G401.6 (cell line): ENCODE data around the gene DGKB.

Source experiments
- FAIRE-seq: peaks from 2 replicates; lab custom pipeline; 2012; peaks lifted over from hg19 to GRCh38; lab: Jason Lieb, UNC

Gene DGKB

GRCh38 chr7:14206121-14206520 lies 696.4 kb downstream of the DGKB start:
- FAIRE-seq, result no peak

GRCh38 chr7:14201353-14201752 lies 701.2 kb downstream of the DGKB start:
- FAIRE-seq, result no peak

- no peak for FAIRE-seq
Measured at GRCh38 chr7:14199336-14199735, 703.2 kb downstream of the DGKB start.

- no peak for FAIRE-seq
Measured at GRCh38 chr7:14197280-14197679, 705.3 kb downstream of the DGKB start.

- FAIRE-seq, result no peak
Measured at GRCh38 chr7:14196555-14196954, 706.0 kb downstream of the DGKB start.

GRCh38 chr7:14195871-14196270 lies 706.7 kb downstream of the DGKB start:
- no peak for FAIRE-seq

GRCh38 chr7:14195079-14195478 lies 707.5 kb downstream of the DGKB start:
- no peak for FAIRE-seq

GRCh38 chr7:14191686-14192098 lies 710.9 kb downstream of the DGKB start:
- no peak for FAIRE-seq

GRCh38 chr7:14184292-14184864 lies 718.2 kb downstream of the DGKB start:
- no peak for FAIRE-seq

GRCh38 chr7:14179781-14180180 lies 722.8 kb downstream of the DGKB start:
- no peak for FAIRE-seq

GRCh38 chr7:14177876-14178275 lies 724.7 kb downstream of the DGKB start:
- FAIRE-seq, result no peak

- no peak for FAIRE-seq
Measured at GRCh38 chr7:14170872-14171271, 731.7 kb downstream of the DGKB start.

- no peak for FAIRE-seq
Measured at GRCh38 chr7:14158111-14158510, 744.4 kb downstream of the DGKB start.

- FAIRE-seq, result no peak
Measured at GRCh38 chr7:14156436-14156835, 746.1 kb downstream of the DGKB start.

- no peak for FAIRE-seq
Measured at GRCh38 chr7:14148974-14149373, 753.6 kb downstream of the DGKB start.

GRCh38 chr7:14147532-14147931 lies 755.0 kb downstream of the DGKB start:
- no peak for FAIRE-seq

- no peak for FAIRE-seq
Measured at GRCh38 chr7:14144538-14144937, 758.0 kb downstream of the DGKB start.

GRCh38 chr7:14144109-14144508 lies 758.4 kb downstream of the DGKB start:
- no peak for FAIRE-seq

GRCh38 chr7:14137676-14138075 lies 764.9 kb downstream of the DGKB start:
- FAIRE-seq, result no peak

GRCh38 chr7:14133752-14134151 lies 768.8 kb downstream of the DGKB start:
- FAIRE-seq, result no peak

- FAIRE-seq, result no peak
Measured at GRCh38 chr7:14125998-14126397, 776.6 kb downstream of the DGKB start.

GRCh38 chr7:14124716-14125115 lies 777.8 kb downstream of the DGKB start:
- FAIRE-seq, result no peak

GRCh38 chr7:14123923-14124322 lies 778.6 kb downstream of the DGKB start:
- FAIRE-seq, result no peak

GRCh38 chr7:14115701-14116100 lies 786.9 kb downstream of the DGKB start:
- no peak for FAIRE-seq

- no peak for FAIRE-seq
Measured at GRCh38 chr7:14104861-14105260, 797.7 kb downstream of the DGKB start.
